HCT116 (cell line): ENCODE data around the gene ZNF780B. TPM values are rescaled to one million over a fixed set of nuclear protein-coding genes. Genes with fewer than 3 reads are reported as not detected.

ENCODE experiments used
- ATAC-seq: fragments of 200-7000 bp; cut with Tn5 transposase; 2 replicates; pipeline ENCODE4 v1.9.1; 2020; ENCODE audit warnings: mild to moderate bottlenecking, moderate library complexity
- Bru-seq: library from RNA; stranded (reverse); fragments of 400-500 nt; gene quantifications from one replicate; lab custom pipeline; 2021; lab: Mats Ljungman, UMichigan
- BruChase-seq, 2 experiments: library from RNA; stranded (reverse); fragments of 400-500 nt; gene quantifications; one replicate each; lab custom pipeline; 2021; lab: Mats Ljungman, UMichigan
- BruUV-seq: library from RNA; stranded (reverse); fragments of 400-500 nt; replicated peaks from 2 replicates; lab custom pipeline; 2021; lab: Mats Ljungman, UMichigan
- CTCF ChIA-PET: fragments of 300-600 bp; sonication (Branson Sonifier 250); formaldehyde crosslinking; loops from one replicate; lab custom pipeline; 2021; ENCODE audit warnings: antibody characterized with exemption; lab: Charles Lee
- POLR2A ChIA-PET: fragments of 300-600, 350-600 bp; sonication (Branson Sonifier 250); formaldehyde crosslinking; loops from one replicate; lab custom pipeline; 2021; ENCODE audit warnings: antibody characterized with exemption; lab: Charles Lee
- RAD21 ChIA-PET, 2 experiments: fragments of 300-600 bp; sonication (Branson Sonifier 250); formaldehyde crosslinking; loops; one replicate each; lab custom pipeline; 2023; ENCODE audit warnings: low total read pairs in 2 of 2; ENCODE audit not compliant: uncharacterized antibody in 2 of 2, unreplicated experiment in 2 of 2, low non-redundant PET in 1 of 2; lab: Charles Lee
- DNase-seq: peaks from one replicate; pipeline ENCODE4 v3.0.0-alpha.2; 2010; ENCODE audit warnings: low read depth, low spot score
- H2AFZ ChIP-seq: fragments of 200-600 bp; shearing (Covaris generic), sonication (generic); 2 replicates; pipeline ENCODE4 v1.6.1; 2017; ENCODE audit warnings: low read depth, mixed run types, mixed read lengths, antibody characterized with exemption, low read length; ENCODE audit not compliant: poor library complexity, severe bottlenecking
- H3K27ac ChIP-seq: 2 replicates; pipeline ENCODE4 v1.5.1; 2012; ENCODE audit warnings: low read depth, low read length
- H3K27me3 ChIP-seq: fragments of 200-600 bp; sonication (generic); 2 replicates; pipeline ENCODE4 v1.6.1; 2016; ENCODE audit warnings: mixed run types, low read length, mixed read lengths; ENCODE audit not compliant: insufficient read depth
- H3K36me3 ChIP-seq, 2 experiments: fragments of 200-500 bp in 1 of 2; fragments of 200-600 bp in 1 of 2; sonication (Bioruptor generic) in 1 of 2; sonication (generic) in 1 of 2; 2 replicates each; pipeline versions ENCODE4 v1.5.1 to v1.6.1; 2014 to 2016; ENCODE audit warnings: low read length in 2 of 2, inconsistent platforms in 1 of 2, mixed read lengths in 1 of 2, mixed run types in 1 of 2; ENCODE audit not compliant: insufficient read depth in 2 of 2, control insufficient read depth in 1 of 2
- H3K4me1 ChIP-seq, 2 experiments: fragments of 200-600 bp in 1 of 2; sonication (generic) in 1 of 2; 2 replicates each; pipeline versions ENCODE4 v1.5.1 to v1.6.1; 2012 to 2017; ENCODE audit warnings: low read length in 2 of 2, inconsistent platforms in 1 of 2, mild to moderate bottlenecking in 1 of 2, mixed read lengths in 1 of 2, mixed run types in 1 of 2, moderate library complexity in 1 of 2; ENCODE audit not compliant: insufficient read depth in 2 of 2, control insufficient read depth in 1 of 2
- H3K4me2 ChIP-seq: fragments of 200-600 bp; sonication (generic); 2 replicates; pipeline ENCODE4 v1.6.1; 2017; ENCODE audit warnings: mixed run types, low read length, mixed read lengths
- H3K4me3 ChIP-seq, 2 experiments: fragments of 200-600 bp in 1 of 2; sonication (generic) in 1 of 2; replicated peaks in 1 of 2; 2 replicates each; pipeline ENCODE4 v1.5.1; 2011 to 2016; ENCODE audit warnings: low read length in 2 of 2, control low read depth in 1 of 2, low read depth in 1 of 2, mild to moderate bottlenecking in 1 of 2, mixed read lengths in 1 of 2, mixed run types in 1 of 2
- H3K79me2 ChIP-seq: fragments of 200-600 bp; sonication (generic); 2 replicates; pipeline ENCODE4 v1.6.1; 2017; ENCODE audit warnings: mild to moderate bottlenecking, mixed run types, low read length, moderate library complexity, mixed read lengths; ENCODE audit not compliant: insufficient read depth
- H3K9ac ChIP-seq: fragments of 200-600 bp; sonication (generic); 2 replicates; pipeline ENCODE4 v1.6.1; 2016; ENCODE audit warnings: low read length, mixed read lengths
- H3K9me2 ChIP-seq: fragments of 200-600 bp; sonication (generic), shearing (Covaris generic); 2 replicates; pipeline ENCODE4 v1.6.1; 2017; ENCODE audit warnings: mixed run types, mild to moderate bottlenecking, moderate library complexity; ENCODE audit not compliant: insufficient read depth
- H3K9me3 ChIP-seq, 2 experiments: fragments of 200-500 bp in 1 of 2; fragments of 200-600 bp in 1 of 2; sonication (Bioruptor generic) in 1 of 2; sonication (generic) in 1 of 2; 2 replicates each; pipeline ENCODE4 v1.6.1; 2014 to 2017; ENCODE audit warnings: low read length in 2 of 2, mixed read lengths in 2 of 2, inconsistent platforms in 1 of 2, low read depth in 1 of 2, mild to moderate bottlenecking in 1 of 2, mixed run types in 1 of 2, moderate library complexity in 1 of 2; ENCODE audit not compliant: control insufficient read depth in 1 of 2, insufficient read depth in 1 of 2
- H4K20me1 ChIP-seq: fragments of 200-600 bp; sonication (generic), shearing (Covaris generic); 2 replicates; pipeline ENCODE4 v1.6.1; 2017; ENCODE audit warnings: mixed run types, mild to moderate bottlenecking, moderate library complexity; ENCODE audit not compliant: insufficient read depth
- EZH2phosphoT487 ChIP-seq: fragments of 200-600 bp; IDR thresholded peaks from 2 replicates; pipeline ENCODE4 v1.6.1; 2018; ENCODE audit warnings: antibody characterized with exemption, borderline replicate concordance
- JUND ChIP-seq: IDR thresholded peaks from 2 replicates; pipeline ENCODE4 v1.6.1; 2012
- POLR2AphosphoS5 ChIP-seq: IDR thresholded peaks from 2 replicates; pipeline ENCODE4 v1.6.1; 2011; ENCODE audit warnings: mild to moderate bottlenecking, low read depth, low read length, moderate library complexity
- RAD21 ChIP-seq: IDR thresholded peaks from 2 replicates; pipeline ENCODE4 v1.6.1; 2012; ENCODE audit warnings: low read depth, mild to moderate bottlenecking
- SIN3A ChIP-seq: IDR thresholded peaks from 2 replicates; pipeline ENCODE4 v1.6.1; 2012; ENCODE audit warnings: low read depth
- SRF ChIP-seq: IDR thresholded peaks from 2 replicates; pipeline ENCODE4 v1.6.1; 2012; ENCODE audit warnings: low read depth
- YY1 ChIP-seq: IDR thresholded peaks from 2 replicates; pipeline ENCODE4 v1.6.1; 2011; ENCODE audit warnings: low read length, low read depth, moderate library complexity, mild to moderate bottlenecking; ENCODE audit not compliant: insufficient replicate concordance; ENCODE audit errors: extremely low read depth
- ZNF274 ChIP-seq: fragments of 200-500 bp; sonication (Bioruptor generic); IDR thresholded peaks from 2 replicates; pipeline ENCODE4 v1.6.1; 2014; ENCODE audit warnings: mild to moderate bottlenecking, low read depth, low read length, inconsistent platforms
- intact Hi-C: fragments of 100-400 bp; cut with micrococcal nuclease; formaldehyde crosslinking; loops from 2 replicates; pipeline ENCODE4 v1.10.0; 2022
- long read RNA-seq: library from polyadenylated mRNA; unstranded; transcript quantifications from one replicate; pipeline ENCODE4 v2.0.0, GENCODE V29; 2021; ENCODE audit not compliant: unreplicated experiment
- polyA plus RNA-seq: library from polyadenylated mRNA; unstranded; fragments of >200 nt; gene quantifications from 2 replicates; pipeline ENCODE4 v1.2.1, GENCODE V29; 2012; ENCODE audit warnings: missing spikeins
- total RNA-seq: library from RNA; stranded (reverse); gene quantifications from one replicate; pipeline ENCODE4 v1.2.1, GENCODE V29; 2021; ENCODE audit not compliant: unreplicated experiment
- TF ChIP-seq, protein P1 (sequence below): IDR thresholded peaks from 2 replicates; pipeline ENCODE4 v1.6.1; 2012
- TF ChIP-seq, protein P2 (sequence below), 3 experiments: fragments of 200-600 bp in 1 of 3; sonication (generic) in 1 of 3; IDR thresholded peaks in 2 of 3; conservative IDR thresholded peaks in 1 of 3; 2 replicates each; pipeline ENCODE4 v1.5.1; 2012 to 2017; ENCODE audit warnings: low read depth in 2 of 3, low read length in 2 of 3, antibody characterized with exemption in 1 of 3, borderline replicate concordance in 1 of 3, control low read depth in 1 of 3, mild to moderate bottlenecking in 1 of 3, mixed read lengths in 1 of 3, mixed run types in 1 of 3, moderate library complexity in 1 of 3; ENCODE audit not compliant: insufficient read depth in 1 of 3
- TF ChIP-seq, protein P3 (sequence below): IDR thresholded peaks from 2 replicates; pipeline ENCODE4 v1.6.1; 2012; ENCODE audit warnings: low read depth

The ZNF780B gene
- 10.5 TPM for total RNA-seq
- polyA plus RNA-seq: 2.2 and 2.4 TPM in 2 replicates
- percentile 83 among the genes with signal in this experiment for Bru-seq, nascent RNA
- percentile 84 among the genes with signal in this experiment for BruChase-seq, experiment 1, labeled RNA remaining after a 6-hour chase
- percentile 90 among the genes with signal in this experiment for BruChase-seq, experiment 2, labeled RNA remaining after a 2-hour chase
- long read RNA-seq, partial matches to known transcripts: 2 of 3 reads
- long read RNA-seq, other reads (novel, unspliced or antisense): 1 of 3 reads

DNA sequence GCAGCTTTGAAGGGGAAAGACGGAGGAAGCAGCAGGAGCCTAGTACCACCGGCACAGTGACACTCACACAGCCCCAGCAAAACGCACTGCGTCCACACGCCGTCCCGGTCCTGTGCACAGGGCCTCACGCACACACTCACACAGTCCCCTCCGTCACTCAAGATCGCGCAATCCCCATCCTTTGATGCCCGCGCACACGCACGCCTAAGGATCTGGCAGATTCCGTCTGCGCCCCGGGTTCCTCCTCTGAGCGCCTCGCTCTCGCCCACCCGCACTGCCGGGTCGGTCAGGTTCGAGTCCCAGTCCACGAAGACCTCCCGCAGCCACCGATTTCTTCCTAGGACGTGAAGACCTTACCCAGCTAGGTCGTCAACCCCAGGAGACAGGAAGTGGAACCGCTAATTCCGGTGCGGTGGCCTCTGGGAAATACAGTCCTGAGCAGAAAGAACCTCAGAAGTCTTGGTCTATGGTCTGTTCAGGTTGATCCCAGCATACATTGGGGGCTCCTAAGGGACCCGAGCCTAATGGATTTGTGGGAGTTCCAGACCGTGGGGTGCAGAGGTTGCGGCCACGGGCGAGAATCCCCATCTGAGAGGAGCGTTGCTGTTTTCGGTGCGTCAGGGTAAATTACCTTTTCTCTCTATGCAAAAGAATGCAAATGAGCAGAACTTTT, at the start of gene ZNF780B:
TSS of gene ZNF780B (minus strand) at position 400 of the 673 bp plus-strand sequence. CDS start 5,899 bp downstream, outside the sequence.
- Histone ChIP-seq H3K27me3 (no peaks in the 10 kb centered on the region), H4K20me1 (no peaks in the 10 kb centered on the region), H3K9me2 (no peaks in the 10 kb centered on the region), H3K4me2 (peak within 1 kb of the TSS; percentile 90), H3K27ac (peak within 1 kb of the TSS; percentile 24; the same call in 1 of the 2 replicates), H3K9me3 (peaks cover 9 to 10% of the 10 kb centered on the region in 2 experiments; a peak in 2 of 4 replicates), H3K79me2 (peaks cover 8% of the 10 kb centered on the region; the same call in 1 of the 2 replicates), H2AFZ (peak within 1 kb of the TSS; percentile 66), H3K4me1 (peaks cover 2 to 17% of the 10 kb centered on the region in 2 experiments; a peak in 1 of 4 replicates), H3K36me3 (no peaks in the 10 kb centered on the region), H3K4me3 (peak within 1 kb of the TSS; percentile 79 to 80), H3K9ac (peak within 1 kb of the TSS; percentile 64)
- ATAC-seq (peak; percentile 97), DNase-seq (peak; percentile 19)
- peak; percentile 71 for TF ChIP-seq POLR2AphosphoS5
- TF ChIP-seq, protein P1, sequence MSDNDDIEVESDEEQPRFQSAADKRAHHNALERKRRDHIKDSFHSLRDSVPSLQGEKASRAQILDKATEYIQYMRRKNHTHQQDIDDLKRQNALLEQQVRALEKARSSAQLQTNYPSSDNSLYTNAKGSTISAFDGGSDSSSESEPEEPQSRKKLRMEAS: peak; percentile 44; the same call in 1 of the 2 replicates
- no peak for TF ChIP-seq YY1
- no peak for TF ChIP-seq RAD21
- POLR2A ChIA-PET: no interaction called here
- RAD21 ChIA-PET: no interaction called here
- BruUV-seq: no TSS peak
- intact Hi-C loops: no loop called here
- CTCF ChIA-PET: no interaction called here

DNA sequence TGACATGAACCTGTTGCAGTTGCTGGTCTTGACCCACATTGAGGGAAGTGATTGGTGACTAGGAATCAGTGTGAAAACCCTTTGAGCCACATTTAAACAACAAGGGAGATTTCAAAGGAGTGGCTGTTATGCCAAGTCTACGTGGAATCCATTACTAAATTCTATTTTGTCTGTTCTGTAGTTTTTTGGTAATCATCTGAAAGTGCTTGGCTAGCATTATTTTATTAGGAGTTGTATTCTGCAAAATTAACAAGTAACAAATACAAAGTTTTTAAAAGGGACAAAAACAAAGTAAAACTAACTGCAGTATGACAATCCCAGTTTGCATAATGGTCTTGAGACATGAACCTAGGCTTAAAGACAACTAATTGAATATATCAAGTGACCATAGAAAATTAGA, 48.7 kb upstream of the ZNF780B start:
- CTCF ChIA-PET: interaction anchor here (0.7 kb wide), 1 partner anchor 431 kb away, joined by 3 read pairs; no protein-coding TSS in a partner anchor
- TF ChIP-seq EZH2phosphoT487 (no peak), SRF (no peak), POLR2AphosphoS5 (no peak), JUND (no peak), ZNF274 (no peak), SIN3A (no peak)
- TF ChIP-seq, protein P2, sequence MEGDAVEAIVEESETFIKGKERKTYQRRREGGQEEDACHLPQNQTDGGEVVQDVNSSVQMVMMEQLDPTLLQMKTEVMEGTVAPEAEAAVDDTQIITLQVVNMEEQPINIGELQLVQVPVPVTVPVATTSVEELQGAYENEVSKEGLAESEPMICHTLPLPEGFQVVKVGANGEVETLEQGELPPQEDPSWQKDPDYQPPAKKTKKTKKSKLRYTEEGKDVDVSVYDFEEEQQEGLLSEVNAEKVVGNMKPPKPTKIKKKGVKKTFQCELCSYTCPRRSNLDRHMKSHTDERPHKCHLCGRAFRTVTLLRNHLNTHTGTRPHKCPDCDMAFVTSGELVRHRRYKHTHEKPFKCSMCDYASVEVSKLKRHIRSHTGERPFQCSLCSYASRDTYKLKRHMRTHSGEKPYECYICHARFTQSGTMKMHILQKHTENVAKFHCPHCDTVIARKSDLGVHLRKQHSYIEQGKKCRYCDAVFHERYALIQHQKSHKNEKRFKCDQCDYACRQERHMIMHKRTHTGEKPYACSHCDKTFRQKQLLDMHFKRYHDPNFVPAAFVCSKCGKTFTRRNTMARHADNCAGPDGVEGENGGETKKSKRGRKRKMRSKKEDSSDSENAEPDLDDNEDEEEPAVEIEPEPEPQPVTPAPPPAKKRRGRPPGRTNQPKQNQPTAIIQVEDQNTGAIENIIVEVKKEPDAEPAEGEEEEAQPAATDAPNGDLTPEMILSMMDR (IDR thresholded peaks at IDR 0.05 in 2 of 3, conservative IDR thresholded peaks at IDR 0.05 in 1 of 3; ENCODE audit: borderline replicate concordance in 1 of 3, insufficient read depth in 1 of 3, low read depth in 2 of 3, low read length in 2 of 3): no peak
- TF ChIP-seq, protein P3, sequence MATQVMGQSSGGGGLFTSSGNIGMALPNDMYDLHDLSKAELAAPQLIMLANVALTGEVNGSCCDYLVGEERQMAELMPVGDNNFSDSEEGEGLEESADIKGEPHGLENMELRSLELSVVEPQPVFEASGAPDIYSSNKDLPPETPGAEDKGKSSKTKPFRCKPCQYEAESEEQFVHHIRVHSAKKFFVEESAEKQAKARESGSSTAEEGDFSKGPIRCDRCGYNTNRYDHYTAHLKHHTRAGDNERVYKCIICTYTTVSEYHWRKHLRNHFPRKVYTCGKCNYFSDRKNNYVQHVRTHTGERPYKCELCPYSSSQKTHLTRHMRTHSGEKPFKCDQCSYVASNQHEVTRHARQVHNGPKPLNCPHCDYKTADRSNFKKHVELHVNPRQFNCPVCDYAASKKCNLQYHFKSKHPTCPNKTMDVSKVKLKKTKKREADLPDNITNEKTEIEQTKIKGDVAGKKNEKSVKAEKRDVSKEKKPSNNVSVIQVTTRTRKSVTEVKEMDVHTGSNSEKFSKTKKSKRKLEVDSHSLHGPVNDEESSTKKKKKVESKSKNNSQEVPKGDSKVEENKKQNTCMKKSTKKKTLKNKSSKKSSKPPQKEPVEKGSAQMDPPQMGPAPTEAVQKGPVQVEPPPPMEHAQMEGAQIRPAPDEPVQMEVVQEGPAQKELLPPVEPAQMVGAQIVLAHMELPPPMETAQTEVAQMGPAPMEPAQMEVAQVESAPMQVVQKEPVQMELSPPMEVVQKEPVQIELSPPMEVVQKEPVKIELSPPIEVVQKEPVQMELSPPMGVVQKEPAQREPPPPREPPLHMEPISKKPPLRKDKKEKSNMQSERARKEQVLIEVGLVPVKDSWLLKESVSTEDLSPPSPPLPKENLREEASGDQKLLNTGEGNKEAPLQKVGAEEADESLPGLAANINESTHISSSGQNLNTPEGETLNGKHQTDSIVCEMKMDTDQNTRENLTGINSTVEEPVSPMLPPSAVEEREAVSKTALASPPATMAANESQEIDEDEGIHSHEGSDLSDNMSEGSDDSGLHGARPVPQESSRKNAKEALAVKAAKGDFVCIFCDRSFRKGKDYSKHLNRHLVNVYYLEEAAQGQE: no peak

More for the DNA sequence above, 48.7 kb upstream of the ZNF780B start:
- H3K4me2 ChIP-seq: no peak overlapping the region
- H3K27ac ChIP-seq: no peak overlapping the region
- no peak for ATAC-seq
- POLR2A ChIA-PET: no interaction called here
- intact Hi-C loops: no loop called here
- H3K9me2 ChIP-seq: no peaks in the 10 kb centered on the region
- H3K79me2 ChIP-seq: no peaks in the 10 kb centered on the region
- no peaks in the 10 kb centered on the region for H3K4me1 ChIP-seq
- no peak for DNase-seq
- RAD21 ChIA-PET: no interaction called here
- H3K4me3 ChIP-seq: no peak overlapping the region
- no peaks in the 10 kb centered on the region for H3K9me3 ChIP-seq
- BruUV-seq: no TSS peak
- no peaks in the 10 kb centered on the region for H4K20me1 ChIP-seq
- H3K27me3 ChIP-seq: no peaks in the 10 kb centered on the region
- H3K9ac ChIP-seq: no peak overlapping the region
- no peaks in the 10 kb centered on the region for H3K36me3 ChIP-seq
- H2AFZ ChIP-seq: no peak overlapping the region
